ENCODE results near the gene OIT3.

Gene OIT3

DNA sequence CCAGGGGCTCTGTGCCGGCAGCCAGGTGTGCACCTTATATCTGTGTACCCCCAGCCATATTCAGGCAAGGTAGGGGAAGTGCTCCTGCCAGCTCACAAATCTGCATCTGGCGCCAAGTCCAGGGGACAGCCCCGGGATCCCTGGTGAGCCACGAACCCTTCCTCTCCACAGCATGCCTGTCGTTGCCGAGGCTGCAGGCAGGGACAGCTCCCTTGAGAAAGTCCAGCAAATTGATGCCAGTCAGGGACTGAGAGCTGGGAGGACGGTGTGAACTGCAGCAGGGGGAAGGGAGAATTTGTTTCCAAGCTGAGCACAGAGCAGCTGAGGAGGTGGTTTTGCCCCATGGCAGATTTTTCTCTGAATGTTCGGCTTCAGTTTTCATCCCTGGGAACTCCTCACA is 60.1 kb downstream of the OIT3 start:
- no peak for DNase-seq

DNA sequence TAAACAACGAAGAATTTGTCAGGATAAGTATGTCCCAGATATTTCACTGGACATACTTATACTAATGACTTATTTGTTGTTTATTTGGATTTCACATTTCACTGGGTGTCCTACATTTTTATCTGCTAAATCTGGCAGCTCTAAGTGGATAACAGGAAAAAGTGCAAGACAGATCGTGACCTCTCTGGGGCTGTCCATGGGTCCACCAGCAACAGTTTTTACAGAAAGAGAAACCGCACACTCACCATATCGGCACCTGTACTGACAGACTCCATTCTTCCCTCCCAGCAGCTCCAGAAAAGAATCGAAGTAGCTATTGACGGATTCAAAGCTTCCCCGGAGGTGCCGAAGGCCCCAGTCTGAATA is 60.7 kb downstream of the OIT3 start:
- no peak for DNase-seq

DNA sequence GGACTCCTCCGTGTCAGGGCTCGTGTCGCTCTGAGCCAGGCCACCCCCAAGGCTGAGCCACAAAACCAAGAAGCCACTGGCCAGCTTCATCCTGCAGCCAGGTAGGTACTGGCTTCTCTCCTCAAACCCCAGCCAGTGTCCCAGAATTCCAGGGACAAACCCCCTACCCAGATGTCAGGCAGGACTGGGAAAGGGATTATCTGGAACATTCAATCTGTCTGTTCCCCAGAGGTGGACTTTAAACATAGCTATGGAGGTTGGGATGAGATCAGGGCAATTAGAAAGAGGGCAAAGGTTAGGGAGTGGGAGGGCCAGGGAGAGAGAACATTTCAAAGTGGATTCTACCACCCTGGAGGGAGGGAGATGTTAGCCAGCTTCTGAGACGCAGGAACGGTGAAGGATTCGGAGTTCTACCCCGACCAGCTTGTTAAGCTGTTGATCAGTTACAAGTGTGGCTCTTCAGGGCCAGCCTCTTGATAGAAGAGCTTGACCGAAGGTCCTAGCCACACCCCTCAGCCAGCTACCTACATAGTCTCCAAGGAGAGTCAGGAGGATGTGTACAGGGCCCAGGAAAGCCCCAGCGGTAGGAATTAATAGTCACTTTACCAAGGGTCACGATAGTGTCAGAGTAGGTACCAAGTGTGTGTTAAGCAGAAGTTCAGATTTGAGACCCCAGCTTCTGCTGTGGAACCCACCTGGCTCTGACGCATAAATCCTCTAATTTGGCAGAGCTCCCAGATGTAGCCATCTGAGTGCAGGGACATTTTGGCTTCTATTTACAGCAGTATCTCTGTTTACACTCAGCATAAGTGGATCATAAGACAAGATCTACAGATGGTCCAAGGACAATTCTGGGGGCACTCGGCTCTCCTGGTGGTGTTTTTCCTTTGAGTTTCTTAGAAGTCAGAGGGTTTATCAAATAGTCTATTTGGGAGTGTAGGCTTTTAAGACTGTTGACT is 61.3 kb downstream of the OIT3 start, which contains the start of gene PLA2G12B:
Gene PLA2G12B, minus strand, starts transcription at position 211 of the 959 bp plus-strand sequence. Its CDS starts 121 bp downstream, at position 90.
- DNase-seq, result no peak

DNA sequence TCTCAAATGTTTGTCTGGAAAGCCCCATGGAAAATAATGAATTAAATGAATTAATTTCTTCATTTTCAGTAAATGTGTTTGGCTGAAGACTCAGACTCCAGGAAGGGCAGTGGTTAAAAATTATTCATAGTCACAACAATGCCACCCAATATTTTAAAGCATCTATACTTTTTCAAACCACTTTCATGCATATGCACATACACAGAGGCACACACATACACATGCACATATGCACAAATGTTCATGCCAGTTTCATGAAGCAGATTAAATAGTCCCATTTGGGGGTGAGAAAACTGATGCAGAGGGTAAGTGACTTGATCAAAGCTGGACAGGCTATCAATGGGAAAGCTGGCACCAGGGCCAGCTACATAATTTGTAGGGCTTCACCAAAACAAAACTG is 62.5 kb downstream of the OIT3 start:
- DNase-seq, result no peak

- no peak for DNase-seq
Measured at GRCh38 chr10:72976886-72977285, 83.3 kb downstream of the OIT3 start.

GRCh38 chr10:72979709-72980108 is 86.2 kb downstream of the OIT3 start:
- DNase-seq, result no peak

GRCh38 chr10:72980348-72980747 is 86.8 kb downstream of the OIT3 start:
- DNase-seq, result no peak

GRCh38 chr10:72981028-72981881 is 87.7 kb downstream of the OIT3 start:
- no peak for DNase-seq

DNA sequence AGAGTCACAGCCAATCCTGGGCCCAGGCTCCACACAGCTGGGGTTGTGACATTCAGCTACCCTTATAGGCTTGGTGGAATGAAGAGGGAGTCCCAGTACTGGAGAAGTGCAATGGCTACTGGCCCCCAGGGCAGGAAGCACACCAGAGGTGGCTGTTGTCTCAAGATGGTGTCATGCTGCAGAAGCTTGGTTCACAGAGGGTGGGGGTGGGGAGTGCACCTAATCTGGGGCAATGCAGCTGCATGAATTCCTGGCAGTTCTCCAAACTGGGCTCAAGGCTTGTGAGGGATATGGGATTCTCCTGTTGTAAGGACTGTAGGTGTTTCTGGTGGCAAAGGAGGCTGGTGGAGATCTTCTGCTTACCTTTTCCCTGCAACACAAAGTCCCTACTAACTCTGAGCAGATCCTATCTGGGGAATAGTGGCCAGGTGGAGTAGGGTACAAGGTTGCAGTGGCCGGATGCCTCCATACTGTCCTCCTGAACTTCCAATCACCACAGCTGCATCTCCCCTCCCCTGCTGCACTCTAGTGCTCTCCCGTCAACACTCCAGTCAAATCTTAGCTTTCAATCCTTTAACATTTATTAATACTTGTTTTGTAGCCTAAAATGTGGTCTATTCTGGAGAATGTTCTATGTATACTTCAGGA is 88.5 kb downstream of the OIT3 start:
- DNase-seq, result no peak

Measured in right forelimb (tissue), 1 donor.